Measurements from ENCODE around the gene SOBP.

GRCh38 chr6:107624541-107624940, 134.6 kb downstream of the SOBP start:
- TF ChIP-seq GATA3 (IDR thresholded peaks at IDR 0.05; ENCODE audit: low read depth, low read length) (no peak), GATA2 (IDR thresholded peaks at IDR 0.05; ENCODE audit: low read depth, low read length) (no peak)

Data from SH-SY5Y (cell line).